ENCODE data around the gene ELL3.
A peak's percentile ranks its signal among the peaks of the same experiment; 100 is the strongest.

ELL3 gene

GRCh38 chr15:43794269-43795037, 17.7 kb upstream of the ELL3 start:
- peak overlapping the region; percentile 93 for H3K27ac ChIP-seq

GRCh38 chr15:43793647-43794046, 16.9 kb upstream of the ELL3 start:
- peak overlapping the region; percentile 93 for H3K27ac ChIP-seq
- TF ChIP-seq CTCF (conservative IDR thresholded peaks at IDR 0.05), result no peak

More at GRCh38 chr15:43794269-43795037, 17.7 kb upstream of the ELL3 start:
- TF ChIP-seq CTCF (conservative IDR thresholded peaks at IDR 0.05), result no peak

GRCh38 chr15:43792761-43793476, 16.2 kb upstream of the ELL3 start:
- H3K27ac ChIP-seq, result peak overlapping the region; percentile 93
- no peak for TF ChIP-seq CTCF (conservative IDR thresholded peaks at IDR 0.05)

GRCh38 chr15:43791993-43792760, 15.4 kb upstream of the ELL3 start, which contains the start of gene SERF2:
Gene SERF2 (plus strand): TSS chr15:43792320. CDS start chr15:43792377, 57 bp downstream.
- peak within 1 kb of the TSS; percentile 93 for H3K27ac ChIP-seq
- no peak for TF ChIP-seq CTCF (conservative IDR thresholded peaks at IDR 0.05)

GRCh38 chr15:43789409-43789808, 12.6 kb upstream of the ELL3 start:
- no peak for TF ChIP-seq CTCF (conservative IDR thresholded peaks at IDR 0.05)
- no peak overlapping the region for H3K27ac ChIP-seq

GRCh38 chr15:43779016-43779415, 2.2 kb upstream of the ELL3 start:
- H3K27ac ChIP-seq, result no peak overlapping the region
- TF ChIP-seq CTCF (conservative IDR thresholded peaks at IDR 0.05), result no peak

Measured in VCaP (cell line).